Fibroblast of peridontal ligament (primary cell): ENCODE results near the gene GPR108.
"Not testable (repeated sequence)": the region's sequence is repeated elsewhere in the genome, so short reads cannot be mapped to it uniquely, and the experiment has no call there.

Experiments used
- DNase-seq: peaks from one replicate; pipeline ENCODE4 v3.0.0-alpha.2; 2010; ENCODE audit errors: extremely low read depth

Gene GPR108

GRCh38 chr19:6761053-6761676, 23.8 kb upstream of the GPR108 start:
- no peak for DNase-seq

- no peak for DNase-seq
Measured at GRCh38 chr19:6760606-6761005, 23.2 kb upstream of the GPR108 start.

GRCh38 chr19:6754653-6755463, 17.5 kb upstream of the GPR108 start:
- no peak for DNase-seq

- DNase-seq: no peak
Measured at GRCh38 chr19:6754136-6754535, 16.8 kb upstream of the GPR108 start.

- DNase-seq: peak; percentile 27
Measured at GRCh38 chr19:6753178-6754031, 16.0 kb upstream of the GPR108 start.

GRCh38 chr19:6752256-6753177, 15.1 kb upstream of the GPR108 start:
- no peak for DNase-seq

- no peak for DNase-seq
Measured at GRCh38 chr19:6751189-6751588, 13.8 kb upstream of the GPR108 start.

- no peak for DNase-seq
Measured at GRCh38 chr19:6750062-6750461, 12.7 kb upstream of the GPR108 start.

- DNase-seq: not testable (repeated sequence)
Measured at GRCh38 chr19:6748543-6748942, 11.2 kb upstream of the GPR108 start.

- DNase-seq: no peak
Measured at GRCh38 chr19:6745965-6746364, 8.6 kb upstream of the GPR108 start.

GRCh38 chr19:6744381-6745301, 7.3 kb upstream of the GPR108 start:
- peak; percentile 73 for DNase-seq

- DNase-seq: no peak
Measured at GRCh38 chr19:6743714-6744380, 6.5 kb upstream of the GPR108 start.

- DNase-seq: no peak
Measured at GRCh38 chr19:6743066-6743465, 5.7 kb upstream of the GPR108 start.

GRCh38 chr19:6740589-6741343, 3.4 kb upstream of the GPR108 start:
- peak; percentile 15 for DNase-seq

- DNase-seq: no peak
Measured at GRCh38 chr19:6739883-6740588, 2.7 kb upstream of the GPR108 start.

GRCh38 chr19:6739390-6739882, 2.1 kb upstream of the GPR108 start, which contains the start of gene TRIP10:
TSS of gene TRIP10 (plus strand) at chr19:6739680. CDS start at chr19:6739762, 82 bp downstream.
- peak; percentile 73 for DNase-seq

GRCh38 chr19:6738787-6739389, 1.5 kb upstream of the GPR108 start:
- DNase-seq: no peak
